Measurements from ENCODE around the gene IFNA5. TPM values are rescaled to one million over a fixed set of nuclear protein-coding genes. Genes with fewer than 3 reads are reported as not detected.

Gene IFNA5
- total RNA-seq, 2 experiments from 2014 or later = not detected

DNA sequence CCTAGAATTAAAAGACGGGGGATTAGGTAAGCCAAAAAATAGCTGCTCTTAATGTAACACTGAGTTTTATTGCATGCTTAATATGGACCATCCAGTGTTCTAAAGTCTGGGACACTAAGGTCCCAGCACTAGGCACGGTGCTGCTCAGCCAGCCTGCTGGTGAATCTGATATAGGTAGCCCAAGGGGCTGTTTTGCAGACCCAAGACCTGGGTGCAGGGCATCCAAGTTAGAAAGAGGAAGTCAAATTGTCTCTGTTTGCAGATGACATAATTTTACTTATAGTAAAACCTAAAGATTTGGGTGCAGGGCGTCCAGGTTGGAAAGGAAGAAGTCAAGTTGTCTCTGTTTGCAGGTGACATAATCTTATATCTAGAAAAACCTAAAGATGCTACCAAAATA is 17.8 kb downstream of the IFNA5 start:
- Histone ChIP-seq H3K27me3 (ENCODE audit: control insufficient read depth in 1 of 2, insufficient read depth in 2 of 2, low read length in 2 of 2) (peaks cover 0 to 5% of the 10 kb centered on the region in 2 experiments), H3K27ac (ENCODE audit: low read depth in 1 of 2, low read length in 2 of 2) (no peak overlapping the region), H3K4me1 (ENCODE audit: insufficient read depth, low read length) (no peaks in the 10 kb centered on the region), H3K4me3 (ENCODE audit: low read length) (no peak overlapping the region), H3K36me3 (ENCODE audit: insufficient read depth, low read length) (no peaks in the 10 kb centered on the region), H3K9me3 (ENCODE audit: control insufficient read depth in 1 of 2, insufficient read depth in 1 of 2, low read length in 2 of 2) (no peaks in the 10 kb centered on the region)
- no peaks in the 10 kb centered on the region for H3K9me3 Mint-ChIP-seq
- intact Hi-C loops (cut with DNase I, micrococcal nuclease) = no loop called here
- no peaks in the 10 kb centered on the region for H3K4me1 Mint-ChIP-seq (ENCODE audit: low read depth)
- TF ChIP-seq, protein P1, sequence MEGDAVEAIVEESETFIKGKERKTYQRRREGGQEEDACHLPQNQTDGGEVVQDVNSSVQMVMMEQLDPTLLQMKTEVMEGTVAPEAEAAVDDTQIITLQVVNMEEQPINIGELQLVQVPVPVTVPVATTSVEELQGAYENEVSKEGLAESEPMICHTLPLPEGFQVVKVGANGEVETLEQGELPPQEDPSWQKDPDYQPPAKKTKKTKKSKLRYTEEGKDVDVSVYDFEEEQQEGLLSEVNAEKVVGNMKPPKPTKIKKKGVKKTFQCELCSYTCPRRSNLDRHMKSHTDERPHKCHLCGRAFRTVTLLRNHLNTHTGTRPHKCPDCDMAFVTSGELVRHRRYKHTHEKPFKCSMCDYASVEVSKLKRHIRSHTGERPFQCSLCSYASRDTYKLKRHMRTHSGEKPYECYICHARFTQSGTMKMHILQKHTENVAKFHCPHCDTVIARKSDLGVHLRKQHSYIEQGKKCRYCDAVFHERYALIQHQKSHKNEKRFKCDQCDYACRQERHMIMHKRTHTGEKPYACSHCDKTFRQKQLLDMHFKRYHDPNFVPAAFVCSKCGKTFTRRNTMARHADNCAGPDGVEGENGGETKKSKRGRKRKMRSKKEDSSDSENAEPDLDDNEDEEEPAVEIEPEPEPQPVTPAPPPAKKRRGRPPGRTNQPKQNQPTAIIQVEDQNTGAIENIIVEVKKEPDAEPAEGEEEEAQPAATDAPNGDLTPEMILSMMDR (IDR thresholded peaks at IDR 0.05) = no peak
- no peak overlapping the region for H3K27ac Mint-ChIP-seq
- POLR2A ChIA-PET = no interaction called here
- CTCF ChIA-PET = no interaction called here
- no peak for DNase-seq
- no peaks in the 10 kb centered on the region for H3K36me3 Mint-ChIP-seq (ENCODE audit: low read depth)
- H3K4me3 Mint-ChIP-seq = no peak overlapping the region
- peaks cover 31% of the 10 kb centered on the region for H3K27me3 Mint-ChIP-seq
- ATAC-seq (ENCODE audit: poor library complexity) = no peak

DNA sequence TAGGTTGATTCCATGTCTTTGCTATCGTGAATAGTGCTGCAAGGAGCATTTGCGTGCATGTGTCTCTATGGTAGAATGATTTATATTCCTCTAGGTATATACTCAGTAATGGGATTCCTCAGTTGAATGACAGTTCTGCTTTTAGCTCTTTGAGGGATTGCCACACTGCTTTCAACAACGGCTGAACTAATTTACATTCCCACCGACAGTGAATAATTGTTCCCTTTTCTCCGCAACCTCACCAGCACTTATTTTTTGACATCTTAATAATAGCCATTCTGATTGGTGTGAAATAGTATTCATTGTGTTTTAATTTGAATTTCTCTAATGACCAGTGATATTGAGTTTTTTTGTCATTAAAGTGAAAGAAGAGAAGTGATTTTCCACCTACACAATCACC is 18.5 kb downstream of the IFNA5 start:
- intact Hi-C loops (cut with DNase I, micrococcal nuclease) = no loop called here
- Histone ChIP-seq H3K36me3 (ENCODE audit: insufficient read depth, low read length) (no peaks in the 10 kb centered on the region), H3K27me3 (ENCODE audit: control insufficient read depth in 1 of 2, insufficient read depth in 2 of 2, low read length in 2 of 2) (peaks cover 0 to 5% of the 10 kb centered on the region in 2 experiments), H3K4me1 (ENCODE audit: insufficient read depth, low read length) (no peaks in the 10 kb centered on the region), H3K9me3 (ENCODE audit: control insufficient read depth in 1 of 2, insufficient read depth in 1 of 2, low read length in 2 of 2) (no peaks in the 10 kb centered on the region), H3K27ac (ENCODE audit: low read depth in 1 of 2, low read length in 2 of 2) (no peak overlapping the region), H3K4me3 (ENCODE audit: low read length) (no peak overlapping the region)
- Mint-ChIP-seq H3K4me3 (no peak overlapping the region), H3K4me1 (ENCODE audit: low read depth) (no peaks in the 10 kb centered on the region), H3K36me3 (ENCODE audit: low read depth) (no peaks in the 10 kb centered on the region), H3K27ac (no peak overlapping the region), H3K27me3 (peaks cover 30% of the 10 kb centered on the region), H3K9me3 (no peaks in the 10 kb centered on the region)
- ChIA-PET POLR2A (no interaction called here), CTCF (no interaction called here)
- no peak for ATAC-seq (ENCODE audit: poor library complexity)
- peak in 2 of 14 experiments; percentile 20 to 35 for DNase-seq
- TF ChIP-seq, protein P1 (IDR thresholded peaks at IDR 0.05) = no peak

DNA sequence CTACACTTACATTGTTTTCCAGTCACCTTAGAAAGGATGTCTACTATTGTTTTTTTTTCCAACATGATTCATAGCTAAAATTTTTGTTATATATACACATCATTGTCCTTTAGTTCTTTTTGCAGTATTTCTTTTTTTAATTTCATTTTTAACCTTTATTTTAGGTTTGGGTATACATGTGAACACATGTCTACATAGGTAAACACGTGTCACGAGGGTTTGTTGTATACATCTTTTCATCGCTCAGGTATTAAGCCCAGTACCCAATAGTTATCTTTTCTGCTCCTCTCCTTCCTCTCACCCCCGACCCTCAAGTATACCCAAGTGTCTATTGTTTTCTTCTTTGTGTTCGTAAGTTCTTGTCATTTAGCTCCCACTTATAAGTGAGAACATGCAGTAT is 19.0 kb downstream of the IFNA5 start:
- H3K27ac Mint-ChIP-seq = no peak overlapping the region
- intact Hi-C loops (cut with DNase I, micrococcal nuclease) = no loop called here

More for the DNA sequence above, 19.0 kb downstream of the IFNA5 start:
- TF ChIP-seq, protein P1 (IDR thresholded peaks at IDR 0.05) = no peak
- DNase-seq (no peak), ATAC-seq (ENCODE audit: poor library complexity) (no peak)
- peaks cover 30% of the 10 kb centered on the region for H3K27me3 Mint-ChIP-seq
- POLR2A ChIA-PET = no interaction called here
- H3K27me3 ChIP-seq (ENCODE audit: control insufficient read depth in 1 of 2, insufficient read depth in 2 of 2, low read length in 2 of 2) = peaks cover 0 to 5% of the 10 kb centered on the region in 2 experiments
- no peaks in the 10 kb centered on the region for H3K36me3 Mint-ChIP-seq (ENCODE audit: low read depth)
- no peak overlapping the region for H3K4me3 ChIP-seq (ENCODE audit: low read length)
- H3K36me3 ChIP-seq (ENCODE audit: insufficient read depth, low read length) = no peaks in the 10 kb centered on the region
- H3K9me3 Mint-ChIP-seq = no peaks in the 10 kb centered on the region
- H3K4me3 Mint-ChIP-seq = no peak overlapping the region
- H3K27ac ChIP-seq (ENCODE audit: low read depth in 1 of 2, low read length in 2 of 2) = no peak overlapping the region
- H3K4me1 ChIP-seq (ENCODE audit: insufficient read depth, low read length) = no peaks in the 10 kb centered on the region
- H3K4me1 Mint-ChIP-seq (ENCODE audit: low read depth) = no peaks in the 10 kb centered on the region
- no peaks in the 10 kb centered on the region for H3K9me3 ChIP-seq (ENCODE audit: control insufficient read depth in 1 of 2, insufficient read depth in 1 of 2, low read length in 2 of 2)
- CTCF ChIA-PET = no interaction called here
